ENCODE measurements around the gene C12orf42. TPM values are rescaled to one million over a fixed set of nuclear protein-coding genes. Genes with fewer than 3 reads are reported as not detected.
A peak's percentile ranks its signal among the peaks of the same experiment; 100 is the strongest.

C12orf42 gene
- total RNA-seq, 2 experiments from 2014 or later = 3.9 to 4.8 TPM

- H3K4me1 Mint-ChIP-seq (ENCODE audit: low read depth) = peaks cover 6% of the 10 kb centered on the region
- no peak overlapping the region for H3K27ac ChIP-seq (ENCODE audit: low read depth in 1 of 2, low read length in 2 of 2)
- no peak overlapping the region for H3K4me3 ChIP-seq (ENCODE audit: low read length)
- H3K36me3 Mint-ChIP-seq (ENCODE audit: low read depth) = peaks cover 8% of the 10 kb centered on the region
- no peak for TF ChIP-seq CTCF (IDR thresholded peaks at IDR 0.05)
- H3K36me3 ChIP-seq (ENCODE audit: insufficient read depth, low read length) = no peaks in the 10 kb centered on the region
- DNase-seq = peak in 1 of 14 experiments; percentile 21
- ChIA-PET CTCF (no interaction called here), POLR2A (no interaction called here)
- no peak overlapping the region for H3K4me3 Mint-ChIP-seq
- intact Hi-C loops (cut with DNase I, micrococcal nuclease) = no loop called here
- H3K9me3 Mint-ChIP-seq = peaks cover 7% of the 10 kb centered on the region
- no peaks in the 10 kb centered on the region for H3K9me3 ChIP-seq (ENCODE audit: control insufficient read depth in 1 of 2, insufficient read depth in 1 of 2, low read length in 2 of 2)
- no peaks in the 10 kb centered on the region for H3K4me1 ChIP-seq (ENCODE audit: insufficient read depth, low read length)
- no peaks in the 10 kb centered on the region for H3K27me3 ChIP-seq (ENCODE audit: control insufficient read depth in 1 of 2, insufficient read depth in 2 of 2, low read length in 2 of 2)
- H3K27me3 Mint-ChIP-seq = no peaks in the 10 kb centered on the region
- no peak for ATAC-seq (ENCODE audit: poor library complexity)
- no peak overlapping the region for H3K27ac Mint-ChIP-seq
Measured at GRCh38 chr12:103348935-103349334, 146.8 kb downstream of the C12orf42 start.

GRCh38 chr12:103336940-103337339 is 158.8 kb downstream of the C12orf42 start:
- POLR2A ChIA-PET = no interaction called here
- Mint-ChIP-seq H3K27ac (no peak overlapping the region), H3K9me3 (peaks cover 4% of the 10 kb centered on the region), H3K27me3 (no peaks in the 10 kb centered on the region), H3K4me3 (no peak overlapping the region), H3K4me1 (ENCODE audit: low read depth) (no peaks in the 10 kb centered on the region), H3K36me3 (ENCODE audit: low read depth) (peaks cover 4% of the 10 kb centered on the region)
- ATAC-seq (ENCODE audit: poor library complexity) = no peak
- no peak overlapping the region for H3K4me3 ChIP-seq (ENCODE audit: low read length)
- H3K36me3 ChIP-seq (ENCODE audit: insufficient read depth, low read length) = no peaks in the 10 kb centered on the region
- intact Hi-C loops (cut with DNase I, micrococcal nuclease) = no loop called here
- no peak for DNase-seq
- H3K27me3 ChIP-seq (ENCODE audit: control insufficient read depth in 1 of 2, insufficient read depth in 2 of 2, low read length in 2 of 2) = no peaks in the 10 kb centered on the region
- no peak overlapping the region for H3K27ac ChIP-seq (ENCODE audit: low read depth in 1 of 2, low read length in 2 of 2)
- peaks cover 0 to 3% of the 10 kb centered on the region in 2 experiments for H3K9me3 ChIP-seq (ENCODE audit: control insufficient read depth in 1 of 2, insufficient read depth in 1 of 2, low read length in 2 of 2)
- no peak for TF ChIP-seq CTCF (IDR thresholded peaks at IDR 0.05)
- CTCF ChIA-PET = no interaction called here
- H3K4me1 ChIP-seq (ENCODE audit: insufficient read depth, low read length) = no peaks in the 10 kb centered on the region

DNA sequence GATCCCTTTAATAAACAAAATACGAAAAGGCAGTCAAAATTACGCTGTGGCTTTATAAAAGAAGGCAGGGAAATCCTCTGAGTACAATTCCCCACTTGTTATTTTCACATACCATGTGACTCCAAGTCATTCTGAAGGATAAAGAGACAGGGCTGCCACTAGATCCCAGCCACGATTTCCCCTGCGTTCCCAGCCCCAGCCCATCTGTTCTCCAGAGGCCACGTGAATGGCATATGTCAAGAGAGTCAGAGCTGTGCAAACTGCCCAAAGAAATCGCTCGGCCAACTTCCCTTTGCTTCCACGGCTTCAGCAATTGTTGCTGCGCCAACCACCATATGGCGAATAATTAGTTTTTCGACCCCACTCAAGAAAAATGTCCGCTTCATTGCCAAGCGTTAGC is 161.3 kb downstream of the C12orf42 start:
- no peak for TF ChIP-seq CTCF (IDR thresholded peaks at IDR 0.05)
- Histone ChIP-seq H3K27me3 (ENCODE audit: control insufficient read depth in 1 of 2, insufficient read depth in 2 of 2, low read length in 2 of 2) (no peaks in the 10 kb centered on the region), H3K27ac (ENCODE audit: low read depth in 1 of 2, low read length in 2 of 2) (no peak overlapping the region), H3K4me3 (ENCODE audit: low read length) (no peak overlapping the region), H3K4me1 (ENCODE audit: insufficient read depth, low read length) (no peaks in the 10 kb centered on the region), H3K36me3 (ENCODE audit: insufficient read depth, low read length) (no peaks in the 10 kb centered on the region), H3K9me3 (ENCODE audit: control insufficient read depth in 1 of 2, insufficient read depth in 1 of 2, low read length in 2 of 2) (peaks cover 0 to 3% of the 10 kb centered on the region in 2 experiments)
- H3K27me3 Mint-ChIP-seq = no peaks in the 10 kb centered on the region
- H3K4me1 Mint-ChIP-seq (ENCODE audit: low read depth) = no peaks in the 10 kb centered on the region
- H3K9me3 Mint-ChIP-seq = no peaks in the 10 kb centered on the region
- ChIA-PET POLR2A (no interaction called here), CTCF (interaction anchor here (0.6 kb wide), 1 partner anchor 251 kb away, joined by 3 read pairs; no protein-coding TSS in a partner anchor)
- H3K36me3 Mint-ChIP-seq (ENCODE audit: low read depth) = no peaks in the 10 kb centered on the region
- H3K4me3 Mint-ChIP-seq = no peak overlapping the region
- no peak for DNase-seq
- no peak for ATAC-seq (ENCODE audit: poor library complexity)
- intact Hi-C loops (cut with DNase I, micrococcal nuclease) = no loop called here
- H3K27ac Mint-ChIP-seq = no peak overlapping the region
